ENCODE measurements around the gene IQCM. TPM values are rescaled to one million over a fixed set of nuclear protein-coding genes. Genes with fewer than 3 reads are reported as not detected.

IQCM gene
- total and polyA plus RNA-seq, 11 donors: not detected

GRCh38 chr4:149838036-149838435 is 22.4 kb upstream of the IQCM start:
- peaks cover 0 to 7% (median 0%) of the 10 kb centered on the region in 12 donors for H3K9me3 ChIP-seq
- H3K36me3 ChIP-seq: no peaks in the 10 kb centered on the region
- no peak overlapping the region for H3K4me3 ChIP-seq
- H3K4me1 ChIP-seq: no peaks in the 10 kb centered on the region
- TF ChIP-seq CTCF (IDR thresholded peaks at IDR 0.05) (no peak), POLR2A (IDR thresholded peaks at IDR 0.05) (no peak)
- no peak for DNase-seq
- H3K27me3 ChIP-seq: no peaks in the 10 kb centered on the region
- WGBS, 4 donors: 83 to 91% (median 88%) methylated on average over 1 of the region's 1 CpG
- intact Hi-C loops (cut with DNase I): no loop called here
- no peak overlapping the region for H3K27ac ChIP-seq
- no peak for ATAC-seq

DNA sequence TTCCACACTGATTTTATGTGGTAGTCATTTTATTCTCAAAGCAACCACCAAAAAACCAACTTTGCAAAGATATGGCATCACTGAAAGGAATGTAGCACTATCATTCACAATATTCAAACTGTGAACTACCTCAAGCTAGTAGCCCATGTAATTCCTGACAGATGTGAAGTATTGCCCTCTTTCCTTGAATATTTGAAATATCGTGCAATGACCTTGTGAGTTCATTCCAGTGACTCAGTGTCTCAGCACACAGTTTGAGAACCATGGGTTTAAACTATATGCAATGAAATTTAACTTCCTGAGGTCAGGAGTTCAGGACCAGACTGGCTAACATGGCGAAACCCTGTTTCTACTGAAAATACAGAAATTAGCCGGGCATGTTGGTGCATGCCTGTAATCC is 20.9 kb upstream of the IQCM start:
- intact Hi-C loops (cut with DNase I): no loop called here
- Histone ChIP-seq H3K4me3 (no peak overlapping the region), H3K27ac (no peak overlapping the region), H3K36me3 (no peaks in the 10 kb centered on the region), H3K9me3 (no peaks in the 10 kb centered on the region), H3K4me1 (no peaks in the 10 kb centered on the region), H3K27me3 (no peaks in the 10 kb centered on the region)
- DNase-seq (no peak), ATAC-seq (no peak)
- WGBS, 4 donors: 82 to 90% (median 90%) methylated on average over 3 of the region's 3 CpGs
- TF ChIP-seq POLR2A (IDR thresholded peaks at IDR 0.05) (no peak), CTCF (IDR thresholded peaks at IDR 0.05) (no peak)

GRCh38 chr4:149835280-149835679 is 19.6 kb upstream of the IQCM start:
- Histone ChIP-seq H3K27me3 (no peaks in the 10 kb centered on the region), H3K4me1 (no peaks in the 10 kb centered on the region), H3K27ac (no peak overlapping the region), H3K36me3 (no peaks in the 10 kb centered on the region), H3K4me3 (no peak overlapping the region), H3K9me3 (no peaks in the 10 kb centered on the region)
- ATAC-seq (no peak), DNase-seq (no peak)
- TF ChIP-seq CTCF (IDR thresholded peaks at IDR 0.05) (no peak), POLR2A (IDR thresholded peaks at IDR 0.05) (no peak)
- 86 to 95% (median 91%) methylated on average over 15 of the region's 15 CpGs for WGBS, 4 donors
- intact Hi-C loops (cut with DNase I): no loop called here

DNA sequence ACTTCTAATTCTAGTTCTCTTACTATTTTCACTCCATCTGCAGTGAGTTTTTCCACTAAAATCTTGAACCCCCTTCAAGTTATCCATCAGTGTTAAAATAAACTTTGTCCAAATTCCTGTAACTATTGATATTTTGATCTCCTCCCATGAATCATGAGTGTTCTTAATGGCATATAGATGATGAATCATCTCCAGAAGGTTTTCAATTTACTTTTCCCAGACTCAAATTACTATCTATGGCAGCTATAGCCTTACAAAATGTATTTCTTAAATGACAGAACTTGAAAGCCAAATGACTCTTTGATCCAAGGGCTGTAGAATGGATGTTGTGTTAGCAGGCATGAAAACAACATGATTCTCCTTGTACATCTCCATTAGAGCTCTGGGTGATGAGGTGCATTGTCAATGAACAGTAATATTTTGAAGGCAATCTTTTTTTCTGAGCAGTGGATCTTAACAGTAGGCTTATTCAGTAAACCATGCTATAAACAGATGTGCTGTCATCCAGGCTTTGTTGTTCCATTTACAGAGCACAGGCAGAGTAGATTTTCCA is 16.1 kb upstream of the IQCM start:
- intact Hi-C loops (cut with DNase I): no loop called here
- Histone ChIP-seq H3K4me3 (no peak overlapping the region), H3K27ac (no peak overlapping the region), H3K36me3 (no peaks in the 10 kb centered on the region), H3K27me3 (no peaks in the 10 kb centered on the region), H3K4me1 (no peaks in the 10 kb centered on the region), H3K9me3 (no peaks in the 10 kb centered on the region)
- DNase-seq (no peak), ATAC-seq (no peak)
- TF ChIP-seq CTCF (IDR thresholded peaks at IDR 0.05) (no peak), POLR2A (IDR thresholded peaks at IDR 0.05) (no peak)

Data from heart left ventricle (tissue), 16 donors.